HEK293 (cell line): ENCODE data around the gene KCNMA1.

Experiments
- CTCF ChIA-PET: fragments of 350-600 bp; formaldehyde crosslinking; extraction: SDS; loops from one replicate; lab custom pipeline; 2021; ENCODE audit warnings: antibody characterized with exemption; lab: Yijun Ruan, JAX
- POLR2A ChIA-PET: fragments of 300-600 bp; formaldehyde crosslinking; extraction: SDS; loops from one replicate; lab custom pipeline; 2020; ENCODE audit warnings: antibody characterized with exemption, inconsistent platforms; lab: Yijun Ruan, JAX
- H3K27ac ChIP-seq: fragments of 200-500 bp; sonication (Bioruptor generic); 2 replicates; pipeline ENCODE4 v1.5.1; 2014; ENCODE audit warnings: low read depth, low read length, control low read depth, inconsistent platforms; ENCODE audit errors: extremely low read depth
- H3K36me3 ChIP-seq, 2 experiments: fragments of 200-500 bp in 1 of 2; sonication (Bioruptor generic) in 1 of 2; 1 replicate in 1 of 2; 2 replicates in 1 of 2; pipeline ENCODE4 v1.5.1; 2014 to 2017; ENCODE audit warnings: inconsistent platforms in 2 of 2, low read length in 2 of 2; ENCODE audit not compliant: control insufficient read depth in 2 of 2, insufficient read depth in 1 of 2
- H3K4me1 ChIP-seq: fragments of 200-500 bp; sonication (Bioruptor generic); 2 replicates; pipeline ENCODE4 v1.5.1; 2014; ENCODE audit warnings: mild to moderate bottlenecking, low read length, inconsistent platforms; ENCODE audit not compliant: control insufficient read depth, insufficient read depth
- H3K4me3 ChIP-seq: 2 replicates; pipeline ENCODE4 v1.5.1; 2011; ENCODE audit warnings: low read depth, mild to moderate bottlenecking, control low read depth, low read length, moderate library complexity
- H3K9me3 ChIP-seq: fragments of 200-500 bp; sonication (Bioruptor generic); 2 replicates; pipeline ENCODE4 v1.5.1; 2014; ENCODE audit warnings: low read depth, low read length, inconsistent platforms; ENCODE audit not compliant: control insufficient read depth, insufficient read depth
- GLIS1 ChIP-seq: fragments of 450-650 bp; formaldehyde crosslinking; IDR thresholded peaks from 2 replicates; pipeline ENCODE4 v1.5.1; 2016; ENCODE audit warnings: missing biosample characterization, missing genetic modification characterization
- MZF1 ChIP-seq: fragments of 450-650 bp; formaldehyde crosslinking; IDR thresholded peaks from 2 replicates; pipeline ENCODE4 v1.5.1; 2017; ENCODE audit warnings: missing biosample characterization, missing genetic modification characterization, borderline replicate concordance
- PBX3 ChIP-seq: sonication (generic); formaldehyde crosslinking; IDR thresholded peaks from 2 replicates; pipeline ENCODE4 v1.8.1; 2022; ENCODE audit warnings: mild to moderate bottlenecking, moderate library complexity, missing genetic modification reagents
- SETDB1 ChIP-seq: IDR thresholded peaks from one replicate; pipeline ENCODE4 v1.6.1; 2017; ENCODE audit warnings: mild to moderate bottlenecking, low read length, moderate library complexity, mixed read lengths; ENCODE audit not compliant: insufficient read length
- SP7 ChIP-seq: fragments of 450-650 bp; formaldehyde crosslinking; IDR thresholded peaks from 2 replicates; pipeline ENCODE4 v1.5.1; 2016; ENCODE audit warnings: missing biosample characterization, missing genetic modification characterization
- ZBTB44 ChIP-seq: fragments of 450-650 bp; IDR thresholded peaks from 2 replicates; pipeline ENCODE4 v1.5.1; 2018; ENCODE audit warnings: missing biosample characterization, mild to moderate bottlenecking, missing genetic modification characterization
- ZBTB8A ChIP-seq: fragments of 450-650 bp; formaldehyde crosslinking; IDR thresholded peaks from 2 replicates; pipeline ENCODE4 v1.5.1; 2016; ENCODE audit warnings: missing biosample characterization, missing genetic modification characterization
- ZNF121 ChIP-seq: fragments of 450-650 bp; formaldehyde crosslinking; IDR thresholded peaks from 2 replicates; pipeline ENCODE4 v1.5.1; 2016; ENCODE audit warnings: missing biosample characterization, missing genetic modification characterization
- ZNF19 ChIP-seq: fragments of 450-650 bp; formaldehyde crosslinking; IDR thresholded peaks from 2 replicates; pipeline ENCODE4; 2016; ENCODE audit warnings: missing biosample characterization, missing genetic modification characterization, low read depth
- ZNF2 ChIP-seq: fragments of 450-650 bp; formaldehyde crosslinking; IDR thresholded peaks from 2 replicates; pipeline ENCODE4 v1.5.1; 2016; ENCODE audit warnings: missing biosample characterization, missing genetic modification characterization
- ZNF223 ChIP-seq: fragments of 450-650 bp; formaldehyde crosslinking; IDR thresholded peaks from 2 replicates; pipeline ENCODE4 v1.5.1; 2016; ENCODE audit warnings: missing biosample characterization, missing genetic modification characterization
- ZNF24 ChIP-seq: fragments of 450-650 bp; formaldehyde crosslinking; IDR thresholded peaks from 2 replicates; pipeline ENCODE4 v1.5.1; 2016; ENCODE audit warnings: missing biosample characterization, missing genetic modification characterization
- ZNF302 ChIP-seq: fragments of 450-650 bp; formaldehyde crosslinking; IDR thresholded peaks from 2 replicates; pipeline ENCODE4 v1.5.1; 2016; ENCODE audit warnings: missing biosample characterization, missing genetic modification characterization, low read depth
- ZNF324 ChIP-seq: fragments of 450-650 bp; formaldehyde crosslinking; IDR thresholded peaks from 2 replicates; pipeline ENCODE4 v1.5.1; 2016; ENCODE audit warnings: missing biosample characterization, missing genetic modification characterization
- ZNF473 ChIP-seq: fragments of 450-650 bp; formaldehyde crosslinking; IDR thresholded peaks from 2 replicates; pipeline ENCODE4 v1.5.1; 2017; ENCODE audit warnings: missing biosample characterization, missing genetic modification characterization
- ZNF555 ChIP-seq: fragments of 450-650 bp; formaldehyde crosslinking; conservative IDR thresholded peaks from 2 replicates; pipeline ENCODE4 v1.5.1; 2017; ENCODE audit warnings: missing biosample characterization, mild to moderate bottlenecking, missing genetic modification characterization, inconsistent platforms
- ZNF623 ChIP-seq: fragments of 450-650 bp; formaldehyde crosslinking; IDR thresholded peaks from 2 replicates; pipeline ENCODE4 v1.5.1; 2016; ENCODE audit warnings: missing biosample characterization, missing genetic modification characterization
- ZNF664 ChIP-seq: fragments of 450-650 bp; formaldehyde crosslinking; IDR thresholded peaks from 2 replicates; pipeline ENCODE4 v1.5.1; 2016; ENCODE audit warnings: missing biosample characterization, missing genetic modification characterization
- ZNF701 ChIP-seq: fragments of 450-650 bp; formaldehyde crosslinking; IDR thresholded peaks from 2 replicates; pipeline ENCODE4 v1.5.1; 2016; ENCODE audit warnings: missing biosample characterization, missing genetic modification characterization
- ZNF707 ChIP-seq: fragments of 450-650 bp; formaldehyde crosslinking; IDR thresholded peaks from 2 replicates; pipeline ENCODE4 v1.5.1; 2016; ENCODE audit warnings: missing biosample characterization, missing genetic modification characterization
- ZNF837 ChIP-seq: fragments of 450-650 bp; formaldehyde crosslinking; IDR thresholded peaks from 2 replicates; pipeline ENCODE4 v1.5.1; 2016; ENCODE audit warnings: missing biosample characterization, missing genetic modification characterization
- ZSCAN18 ChIP-seq: fragments of 450-650 bp; formaldehyde crosslinking; IDR thresholded peaks from 2 replicates; pipeline ENCODE4 v1.5.1; 2016; ENCODE audit warnings: missing biosample characterization, missing genetic modification characterization
- ZSCAN4 ChIP-seq: fragments of 450-650 bp; formaldehyde crosslinking; IDR thresholded peaks from 2 replicates; pipeline ENCODE4 v1.5.1; 2017; ENCODE audit warnings: missing biosample characterization, missing genetic modification characterization
- TF ChIP-seq, protein P1 (sequence below): fragments of 450-650 bp; formaldehyde crosslinking; IDR thresholded peaks from 2 replicates; pipeline ENCODE4 v1.5.1; 2017; ENCODE audit warnings: missing biosample characterization, missing genetic modification characterization
- TF ChIP-seq, protein P2 (sequence below): fragments of 450-650 bp; formaldehyde crosslinking; IDR thresholded peaks from 2 replicates; pipeline ENCODE4 v1.5.1; 2017; ENCODE audit warnings: missing biosample characterization, missing genetic modification characterization

The KCNMA1 gene

GRCh38 chr10:76977046-76977445, 660.6 kb downstream of the KCNMA1 start (continued):
- TF ChIP-seq GLIS1 (tag by site-specific recombination) (no peak), ZSCAN18 (no peak), ZNF19 (tag by site-specific recombination) (no peak)

DNA sequence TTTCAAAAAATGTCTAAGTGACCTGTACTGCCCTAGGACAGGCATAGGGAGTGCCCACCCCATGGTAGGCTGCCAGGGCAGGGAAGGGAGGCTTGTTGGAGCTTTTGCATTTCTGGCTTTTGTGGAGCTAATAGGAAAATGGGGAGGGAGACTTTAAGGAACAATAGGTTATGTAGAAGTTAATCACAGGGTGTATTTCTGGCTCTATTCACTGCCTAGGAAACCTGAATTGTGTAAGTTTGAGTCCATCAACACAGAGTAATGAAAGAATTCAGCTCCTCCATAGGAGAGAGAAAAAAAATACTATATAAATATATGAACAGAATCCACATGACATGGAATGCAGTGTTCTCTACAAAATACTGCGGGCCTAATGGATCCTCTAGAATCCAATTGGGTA, 661.5 kb downstream of the KCNMA1 start:
- Histone ChIP-seq H3K4me3 (no peak overlapping the region), H3K9me3 (no peaks in the 10 kb centered on the region), H3K27ac (no peak overlapping the region), H3K4me1 (peaks cover 16% of the 10 kb centered on the region), H3K36me3 (no peaks in the 10 kb centered on the region)
- CTCF ChIA-PET: interaction anchor here (0.6 kb wide), 1 partner anchor 116 kb away, joined by 3 read pairs; no protein-coding TSS in a partner anchor
- TF ChIP-seq SP7 (tag by site-specific recombination): no peak
- TF ChIP-seq ZNF223 (tag by site-specific recombination): no peak
- no peak for TF ChIP-seq ZNF623 (tag by site-specific recombination)
- TF ChIP-seq ZNF664 (tag by site-specific recombination): no peak
- TF ChIP-seq ZNF324 (tag by site-specific recombination): no peak
- TF ChIP-seq GLIS1 (tag by site-specific recombination): no peak
- TF ChIP-seq ZBTB44 (tag by site-specific recombination): no peak
- TF ChIP-seq, protein P1, sequence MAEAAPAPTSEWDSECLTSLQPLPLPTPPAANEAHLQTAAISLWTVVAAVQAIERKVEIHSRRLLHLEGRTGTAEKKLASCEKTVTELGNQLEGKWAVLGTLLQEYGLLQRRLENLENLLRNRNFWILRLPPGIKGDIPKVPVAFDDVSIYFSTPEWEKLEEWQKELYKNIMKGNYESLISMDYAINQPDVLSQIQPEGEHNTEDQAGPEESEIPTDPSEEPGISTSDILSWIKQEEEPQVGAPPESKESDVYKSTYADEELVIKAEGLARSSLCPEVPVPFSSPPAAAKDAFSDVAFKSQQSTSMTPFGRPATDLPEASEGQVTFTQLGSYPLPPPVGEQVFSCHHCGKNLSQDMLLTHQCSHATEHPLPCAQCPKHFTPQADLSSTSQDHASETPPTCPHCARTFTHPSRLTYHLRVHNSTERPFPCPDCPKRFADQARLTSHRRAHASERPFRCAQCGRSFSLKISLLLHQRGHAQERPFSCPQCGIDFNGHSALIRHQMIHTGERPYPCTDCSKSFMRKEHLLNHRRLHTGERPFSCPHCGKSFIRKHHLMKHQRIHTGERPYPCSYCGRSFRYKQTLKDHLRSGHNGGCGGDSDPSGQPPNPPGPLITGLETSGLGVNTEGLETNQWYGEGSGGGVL (tag by site-specific recombination): no peak
- no peak for TF ChIP-seq MZF1 (tag by site-specific recombination)
- TF ChIP-seq ZNF302 (tag by site-specific recombination): no peak
- no peak for TF ChIP-seq ZBTB8A
- no peak for TF ChIP-seq ZNF701 (tag by site-specific recombination)
- TF ChIP-seq SETDB1: no peak
- TF ChIP-seq ZNF707 (tag by site-specific recombination): no peak
- no peak for TF ChIP-seq ZNF121 (tag by site-specific recombination)
- no peak for TF ChIP-seq PBX3 (CRISPR knock-in tag)
- POLR2A ChIA-PET: no interaction called here

- no peak overlapping the region for H3K4me3 ChIP-seq
- POLR2A ChIA-PET: no interaction called here
- TF ChIP-seq ZNF555 (tag by site-specific recombination) (no peak), ZNF837 (tag by site-specific recombination) (no peak), ZNF24 (tag by site-specific recombination) (no peak), ZSCAN18 (no peak), ZNF473 (no peak), ZNF2 (tag by site-specific recombination) (no peak), ZSCAN4 (no peak)
- TF ChIP-seq, protein P2, sequence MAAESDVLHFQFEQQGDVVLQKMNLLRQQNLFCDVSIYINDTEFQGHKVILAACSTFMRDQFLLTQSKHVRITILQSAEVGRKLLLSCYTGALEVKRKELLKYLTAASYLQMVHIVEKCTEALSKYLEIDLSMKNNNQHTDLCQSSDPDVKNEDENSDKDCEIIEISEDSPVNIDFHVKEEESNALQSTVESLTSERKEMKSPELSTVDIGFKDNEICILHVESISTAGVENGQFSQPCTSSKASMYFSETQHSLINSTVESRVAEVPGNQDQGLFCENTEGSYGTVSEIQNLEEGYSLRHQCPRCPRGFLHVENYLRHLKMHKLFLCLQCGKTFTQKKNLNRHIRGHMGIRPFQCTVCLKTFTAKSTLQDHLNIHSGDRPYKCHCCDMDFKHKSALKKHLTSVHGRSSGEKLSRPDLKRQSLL: no peak
Observed at GRCh38 chr10:76975126-76975525, 662.5 kb downstream of the KCNMA1 start.

More at GRCh38 chr10:76975126-76975525, 662.5 kb downstream of the KCNMA1 start:
- Histone ChIP-seq H3K9me3 (no peaks in the 10 kb centered on the region), H3K36me3 (no peaks in the 10 kb centered on the region), H3K27ac (no peak overlapping the region), H3K4me1 (peaks cover 16% of the 10 kb centered on the region)
- CTCF ChIA-PET: interaction anchor here (0.5 to 0.9 kb wide), 2 partner anchors 9 to 10 kb away, joined by 3 to 4 read pairs; no protein-coding TSS in a partner anchor
